ENCODE results near the gene FHOD3. TPM values are rescaled to one million over a fixed set of nuclear protein-coding genes. Genes with fewer than 3 reads are reported as not detected.

The FHOD3 gene
- total and polyA plus RNA-seq, 2 of the 8 experiments (the other 6 are each of a cell fraction or from before 2014, with no cell fraction given) = 9.7 to 10.5 TPM

GRCh38 chr18:36736094-36736493 lies 438.6 kb downstream of the FHOD3 start:
- Histone ChIP-seq H2BK15ac (ENCODE audit: low read length) (no peak overlapping the region), H4K91ac (replicated peaks; ENCODE audit: insufficient read length, low read length) (no peak overlapping the region), H2BK20ac (ENCODE audit: low read length) (no peak overlapping the region), H3K27ac (ENCODE audit: low read depth, low read length) (no peak overlapping the region), H3K56ac (replicated peaks; ENCODE audit: insufficient read length, low read depth, low read length) (no peak overlapping the region), H2BK5ac (ENCODE audit: low read depth, low read length) (no peak overlapping the region), H4K20me1 (replicated peaks in 1 of 2; ENCODE audit: control insufficient read depth in 1 of 2, insufficient read depth in 2 of 2, low read length in 2 of 2) (no peaks in the 10 kb centered on the region), H3K9ac (replicated peaks in 1 of 4; ENCODE audit: extremely low read depth in 1 of 4, low read depth in 3 of 4, low read length in 3 of 4) (no peak overlapping the region), H2BK12ac (ENCODE audit: low read depth, low read length) (no peak overlapping the region), H3K27me3 (replicated peaks in 1 of 4; ENCODE audit: control insufficient read depth in 3 of 4, extremely low read depth in 1 of 4, insufficient read depth in 3 of 4, low read length in 3 of 4) (no peaks in the 10 kb centered on the region), H3K9me3 (ENCODE audit: insufficient read depth in 2 of 2, low read depth in 1 of 2, low read length in 1 of 2) (peaks cover 16% of the 10 kb centered on the region in 2 experiments), H3K4me1 (replicated peaks in 1 of 4; ENCODE audit: control insufficient read depth in 3 of 4, insufficient read depth in 4 of 4, low read length in 3 of 4) (no peaks in the 10 kb centered on the region), H3K18ac (ENCODE audit: extremely low read depth, low read length) (no peak overlapping the region), H3K4me3 (ENCODE audit: extremely low read depth in 1 of 4, insufficient read depth in 2 of 4, low read depth in 3 of 4, low read length in 4 of 4) (no peak overlapping the region), H3K23ac (ENCODE audit: insufficient read length) (no peak overlapping the region), H2AK5ac (ENCODE audit: low read depth, low read length) (no peak overlapping the region), H3K14ac (ENCODE audit: insufficient read length) (no peak overlapping the region), H3K4me2 (ENCODE audit: insufficient read depth in 1 of 2, low read depth in 2 of 2, low read length in 2 of 2) (no peak overlapping the region), H2BK120ac (replicated peaks; ENCODE audit: low read depth, low read length) (no peak overlapping the region), H4K5ac (ENCODE audit: insufficient read length, low read depth, low read length) (no peak overlapping the region), H2AFZ (ENCODE audit: low read length) (no peak overlapping the region), H3K36me3 (ENCODE audit: control insufficient read depth in 2 of 4, insufficient read depth in 4 of 4, low read length in 3 of 4) (peaks cover 0 to 16% (median 2%) of the 10 kb centered on the region in 4 experiments; a peak in 4 of 8 replicates), H3K79me2 (ENCODE audit: control insufficient read depth in 1 of 2, insufficient read depth in 2 of 2, low read length in 2 of 2) (no peaks in the 10 kb centered on the region), H3K23me2 (ENCODE audit: low read depth, low read length) (no peaks in the 10 kb centered on the region), H3K4ac (replicated peaks; ENCODE audit: insufficient read length, low read depth, low read length) (no peak overlapping the region), H4K8ac (ENCODE audit: extremely low read depth, insufficient read depth, low read length) (no peak overlapping the region), H3K79me1 (ENCODE audit: low read depth, low read length) (no peaks in the 10 kb centered on the region)
- DNase-seq (ENCODE audit: low read depth in 1 of 2, low spot score in 2 of 2) (no peak), FAIRE-seq (no peak)
- no peak for TF ChIP-seq ATF3 (IDR thresholded peaks at IDR 0.05; ENCODE audit: insufficient read depth, low read depth, low read length)
- TF ChIP-seq RNF2 (IDR thresholded peaks at IDR 0.05; ENCODE audit: borderline replicate concordance, low read depth, low read length, missing control alignments, poor library complexity, severe bottlenecking) = no peak
- TF ChIP-seq HDAC6 (IDR thresholded peaks at IDR 0.05; ENCODE audit: low read depth, low read length) = no peak
- TF ChIP-seq CTCF (IDR thresholded peaks at IDR 0.05; ENCODE audit: control extremely low read depth in 1 of 3, insufficient read depth in 1 of 3, low read depth in 1 of 3, low read length in 3 of 3) = no peak
- TF ChIP-seq RXRA (IDR thresholded peaks at IDR 0.05; ENCODE audit: insufficient read depth, low read depth, low read length) = no peak
- no peak for TF ChIP-seq MAFK (IDR thresholded peaks at IDR 0.05; ENCODE audit: low read depth, low read length)
- ChIA-PET CTCF (ENCODE audit: partially characterized antibody) (interaction anchor here (0.9 to 1.9 kb wide), 3 partner anchors 21 to 48 kb away, joined by 3 to 6 read pairs (median 5); no protein-coding TSS in a partner anchor), POLR2A (ENCODE audit: partially characterized antibody) (no interaction called here)
- 93% methylated on average over 6 of the region's 6 CpGs; no CpG with 5 or more reads in 1 of the 2 experiments for WGBS, 2 experiments (ENCODE audit: extremely low coverage in 1 of 2, insufficient coverage in 1 of 2, insufficient read length in 1 of 2, insufficient replicate concordance in 2 of 2, low coverage in 1 of 2, low lambda C conversion rate in 2 of 2, missing lambda C conversion rate in 1 of 2)
